Medulla oblongata (tissue), 1 donor: ENCODE measurements around the gene CATSPER1.

ENCODE experiments used
- DNase-seq: peaks from one replicate; pipeline ENCODE4 v3.0.0-alpha.2; 2015; ENCODE audit errors: extremely low spot score

Gene CATSPER1

GRCh38 chr11:65968600-65969482 is 57.4 kb downstream of the CATSPER1 start:
- no peak for DNase-seq

DNA sequence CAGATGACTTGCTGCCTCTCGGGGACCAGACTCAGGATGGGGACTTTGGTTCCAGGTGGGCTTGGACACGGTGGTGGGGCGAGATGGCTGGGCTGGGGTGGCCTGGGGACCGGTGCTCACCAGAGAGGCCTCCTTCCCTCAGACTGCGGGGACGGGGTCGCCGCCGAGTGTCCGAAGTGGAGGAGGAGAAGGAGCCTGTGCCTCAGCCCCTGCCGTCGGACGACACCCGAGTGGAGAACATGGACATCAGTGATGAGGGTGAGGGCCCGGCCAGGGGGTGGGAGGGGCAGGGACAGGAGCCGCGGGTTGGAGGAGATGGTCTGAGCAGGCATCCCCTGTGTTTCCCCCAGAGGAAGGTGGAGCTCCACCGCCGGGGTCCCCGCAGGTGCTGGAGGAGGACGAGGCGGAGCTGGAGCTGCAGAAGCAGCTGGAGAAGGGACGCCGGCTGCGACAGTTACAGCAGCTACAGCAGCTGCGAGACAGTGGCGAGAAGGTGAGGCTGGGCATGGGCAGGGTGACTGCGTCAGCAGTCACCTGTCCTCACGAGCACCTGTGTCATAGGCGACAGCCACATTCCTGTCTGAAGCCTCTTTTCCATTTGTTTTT is 58.8 kb downstream of the CATSPER1 start:
- DNase-seq = no peak
